Caco-2 (cell line): ENCODE measurements around the gene MROH2A. TPM values are rescaled to one million over a fixed set of nuclear protein-coding genes. Genes with fewer than 3 reads are reported as not detected.

Experiments
- BruUV-seq: library from RNA; stranded (reverse); fragments of 400-500 nt; replicated peaks from 2 replicates; lab custom pipeline; 2021; lab: Mats Ljungman, UMichigan
- CTCF ChIA-PET: fragments of 300-600 bp; sonication (Branson Sonifier 250); formaldehyde crosslinking; loops from one replicate; lab custom pipeline; 2022; ENCODE audit warnings: antibody characterized with exemption; lab: Charles Lee
- POLR2A ChIA-PET: fragments of 300-600 bp; sonication (Branson Sonifier 250); formaldehyde crosslinking; loops from one replicate; lab custom pipeline; 2022; ENCODE audit warnings: antibody characterized with exemption; lab: Charles Lee
- DNase-seq, 2 experiments: peaks; one replicate each; pipeline versions ENCODE4 v3.0.0 to v3.0.0-alpha.2; 2020 to 2022
- H3K27me3 ChIP-seq: replicated peaks from 2 replicates; pipeline ENCODE4 v1.6.0; 2011; ENCODE audit warnings: low read length; ENCODE audit not compliant: control insufficient read depth, insufficient read depth
- H3K36me3 ChIP-seq: 2 replicates; pipeline ENCODE4 v1.5.1; 2011; ENCODE audit warnings: low read length; ENCODE audit not compliant: control insufficient read depth, insufficient read depth
- H3K4me1 ChIP-seq: fragments of 250-450 bp; sonication (Bioruptor Pico); 2 replicates; pipeline ENCODE4 v1.5.1; 2020; ENCODE audit warnings: mild to moderate bottlenecking
- H3K4me3 ChIP-seq: 2 replicates; pipeline ENCODE4 v1.5.1; 2011; ENCODE audit warnings: low read depth, mild to moderate bottlenecking, control low read depth, low read length
- H3K9me3 ChIP-seq: fragments of 250-450 bp; sonication (Bioruptor Pico); 2 replicates; pipeline ENCODE4 v1.5.1; 2020; ENCODE audit warnings: mild to moderate bottlenecking, moderate library complexity
- H3K27ac Mint-ChIP-seq: one replicate; pipeline ENCODE4 v1.8.0; 2022; ENCODE audit warnings: mixed read lengths; ENCODE audit not compliant: unreplicated experiment
- H3K27me3 Mint-ChIP-seq: one replicate; pipeline ENCODE4 v1.8.0; 2022; ENCODE audit warnings: mixed read lengths; ENCODE audit not compliant: insufficient read depth, unreplicated experiment
- H3K36me3 Mint-ChIP-seq: one replicate; pipeline ENCODE4 v1.8.0; 2022; ENCODE audit warnings: mild to moderate bottlenecking, mixed read lengths; ENCODE audit not compliant: insufficient read depth, unreplicated experiment
- H3K4me1 Mint-ChIP-seq: one replicate; pipeline ENCODE4 v1.8.0; 2022; ENCODE audit warnings: low read depth, mixed read lengths; ENCODE audit not compliant: unreplicated experiment
- H3K4me3 Mint-ChIP-seq: one replicate; pipeline ENCODE4 v1.8.0; 2022; ENCODE audit warnings: mild to moderate bottlenecking, moderate library complexity, mixed read lengths; ENCODE audit not compliant: unreplicated experiment
- H3K9me3 Mint-ChIP-seq: one replicate; pipeline ENCODE4 v1.8.0; 2022; ENCODE audit warnings: mixed read lengths; ENCODE audit not compliant: unreplicated experiment
- intact Hi-C: fragments of 100-400 bp; cut with micrococcal nuclease; formaldehyde crosslinking; loops from one replicate; pipeline ENCODE4 v1.10.0; 2022; ENCODE audit not compliant: unreplicated experiment
- total RNA-seq: library from RNA; stranded (reverse); gene quantifications from 2 replicates; pipeline ENCODE4 v1.2.3, GENCODE V29; 2022
- TF ChIP-seq, protein P1 (sequence below), 2 experiments: fragments of 200-600 bp in 1 of 2; IDR thresholded peaks; 1 replicate in 1 of 2; 2 replicates in 1 of 2; pipeline versions ENCODE4 v1.5.1 to v1.8.0; 2011 to 2022; ENCODE audit warnings: antibody characterized with exemption in 1 of 2, control low read depth in 1 of 2, inconsistent platforms in 1 of 2, low read depth in 1 of 2, low read length in 1 of 2, mild to moderate bottlenecking in 1 of 2, moderate library complexity in 1 of 2; ENCODE audit not compliant: insufficient read depth in 1 of 2, severe bottlenecking in 1 of 2, unreplicated experiment in 1 of 2

The MROH2A gene
- total RNA-seq, 1 experiment from 2014 or later = not detected

DNA sequence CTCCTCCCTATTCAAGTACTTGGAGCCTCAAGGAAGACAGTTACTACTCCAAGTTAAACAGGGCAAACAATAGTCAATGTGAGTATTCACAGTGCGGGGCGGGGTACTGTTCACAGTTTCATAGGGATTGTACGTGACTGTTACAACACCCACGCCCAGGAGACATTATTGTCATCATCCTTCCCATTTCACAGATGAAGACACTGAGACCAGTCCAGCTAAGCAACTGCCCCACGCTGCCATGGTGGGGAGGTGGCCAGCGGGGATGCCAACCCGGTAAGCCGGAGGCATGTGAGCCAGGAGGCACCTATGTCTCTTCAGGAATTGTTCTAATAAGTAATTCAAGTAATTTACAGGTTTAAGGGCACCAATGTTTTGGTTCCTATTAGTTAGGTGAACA lies 75.2 kb downstream of the MROH2A start:
- TF ChIP-seq, protein P1, sequence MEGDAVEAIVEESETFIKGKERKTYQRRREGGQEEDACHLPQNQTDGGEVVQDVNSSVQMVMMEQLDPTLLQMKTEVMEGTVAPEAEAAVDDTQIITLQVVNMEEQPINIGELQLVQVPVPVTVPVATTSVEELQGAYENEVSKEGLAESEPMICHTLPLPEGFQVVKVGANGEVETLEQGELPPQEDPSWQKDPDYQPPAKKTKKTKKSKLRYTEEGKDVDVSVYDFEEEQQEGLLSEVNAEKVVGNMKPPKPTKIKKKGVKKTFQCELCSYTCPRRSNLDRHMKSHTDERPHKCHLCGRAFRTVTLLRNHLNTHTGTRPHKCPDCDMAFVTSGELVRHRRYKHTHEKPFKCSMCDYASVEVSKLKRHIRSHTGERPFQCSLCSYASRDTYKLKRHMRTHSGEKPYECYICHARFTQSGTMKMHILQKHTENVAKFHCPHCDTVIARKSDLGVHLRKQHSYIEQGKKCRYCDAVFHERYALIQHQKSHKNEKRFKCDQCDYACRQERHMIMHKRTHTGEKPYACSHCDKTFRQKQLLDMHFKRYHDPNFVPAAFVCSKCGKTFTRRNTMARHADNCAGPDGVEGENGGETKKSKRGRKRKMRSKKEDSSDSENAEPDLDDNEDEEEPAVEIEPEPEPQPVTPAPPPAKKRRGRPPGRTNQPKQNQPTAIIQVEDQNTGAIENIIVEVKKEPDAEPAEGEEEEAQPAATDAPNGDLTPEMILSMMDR (IDR thresholded peaks at IDR 0.05; ENCODE audit: insufficient read depth in 1 of 2, low read depth in 1 of 2, low read length in 1 of 2, severe bottlenecking in 1 of 2, unreplicated experiment in 1 of 2) = no peak
- H3K4me3 Mint-ChIP-seq = peak overlapping the region; percentile 91
- H3K27me3 Mint-ChIP-seq = no peaks in the 10 kb centered on the region
- H3K4me1 Mint-ChIP-seq = peaks cover 6% of the 10 kb centered on the region
- intact Hi-C loops = no loop called here
- H3K27ac Mint-ChIP-seq = no peak overlapping the region
- CTCF ChIA-PET = no interaction called here
- BruUV-seq = TSS peak; percentile 50
- no peak for DNase-seq
- peaks cover 38% of the 10 kb centered on the region for H3K36me3 Mint-ChIP-seq
- Histone ChIP-seq H3K4me3 (peak overlapping the region; percentile 71), H3K4me1 (no peaks in the 10 kb centered on the region), H3K27me3 (no peaks in the 10 kb centered on the region), H3K9me3 (no peaks in the 10 kb centered on the region), H3K36me3 (no peaks in the 10 kb centered on the region; the same call in 1 of the 2 replicates)
- no peaks in the 10 kb centered on the region for H3K9me3 Mint-ChIP-seq
- POLR2A ChIA-PET = interaction anchor here (0.6 kb wide), 1 partner anchor 301 kb away, joined by 4 read pairs; no protein-coding TSS in a partner anchor

DNA sequence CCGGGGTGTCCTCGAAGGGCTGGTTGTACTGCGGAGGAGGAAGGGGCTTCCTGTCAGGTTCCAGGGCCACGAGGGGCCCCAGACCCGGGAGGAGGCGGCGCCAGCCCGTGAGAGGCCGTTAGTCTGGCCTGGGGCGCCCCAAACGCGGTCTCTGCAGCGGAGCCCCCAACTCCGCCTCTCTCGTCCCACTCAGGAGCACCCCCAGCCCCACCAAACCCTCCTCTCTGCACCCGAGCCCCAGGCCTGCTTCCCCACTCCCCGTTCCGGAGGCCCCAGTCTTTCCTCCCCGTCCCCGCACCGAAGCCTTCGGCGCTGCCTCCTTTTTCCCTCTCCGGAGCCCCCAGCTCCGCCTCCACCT lies 75.7 kb downstream of the MROH2A start:
- ChIA-PET CTCF (no interaction called here), POLR2A (interaction anchor here (0.6 to 0.7 kb wide), 2 partner anchors 16 to 302 kb away, joined by 3 to 4 read pairs; no protein-coding TSS in a partner anchor)
- no peak for DNase-seq
- intact Hi-C loops = no loop called here
- Mint-ChIP-seq H3K27me3 (no peaks in the 10 kb centered on the region), H3K4me3 (peak overlapping the region; percentile 91), H3K9me3 (no peaks in the 10 kb centered on the region), H3K27ac (peak overlapping the region; percentile 91), H3K36me3 (peaks cover 33% of the 10 kb centered on the region), H3K4me1 (peaks cover 6% of the 10 kb centered on the region)
- Histone ChIP-seq H3K27me3 (no peaks in the 10 kb centered on the region), H3K36me3 (no peaks in the 10 kb centered on the region), H3K9me3 (no peaks in the 10 kb centered on the region), H3K4me1 (no peaks in the 10 kb centered on the region), H3K4me3 (peak overlapping the region; percentile 71)
- TF ChIP-seq, protein P1 (IDR thresholded peaks at IDR 0.05; ENCODE audit: insufficient read depth in 1 of 2, low read depth in 1 of 2, low read length in 1 of 2, severe bottlenecking in 1 of 2, unreplicated experiment in 1 of 2) = no peak
- no TSS peak for BruUV-seq

DNA sequence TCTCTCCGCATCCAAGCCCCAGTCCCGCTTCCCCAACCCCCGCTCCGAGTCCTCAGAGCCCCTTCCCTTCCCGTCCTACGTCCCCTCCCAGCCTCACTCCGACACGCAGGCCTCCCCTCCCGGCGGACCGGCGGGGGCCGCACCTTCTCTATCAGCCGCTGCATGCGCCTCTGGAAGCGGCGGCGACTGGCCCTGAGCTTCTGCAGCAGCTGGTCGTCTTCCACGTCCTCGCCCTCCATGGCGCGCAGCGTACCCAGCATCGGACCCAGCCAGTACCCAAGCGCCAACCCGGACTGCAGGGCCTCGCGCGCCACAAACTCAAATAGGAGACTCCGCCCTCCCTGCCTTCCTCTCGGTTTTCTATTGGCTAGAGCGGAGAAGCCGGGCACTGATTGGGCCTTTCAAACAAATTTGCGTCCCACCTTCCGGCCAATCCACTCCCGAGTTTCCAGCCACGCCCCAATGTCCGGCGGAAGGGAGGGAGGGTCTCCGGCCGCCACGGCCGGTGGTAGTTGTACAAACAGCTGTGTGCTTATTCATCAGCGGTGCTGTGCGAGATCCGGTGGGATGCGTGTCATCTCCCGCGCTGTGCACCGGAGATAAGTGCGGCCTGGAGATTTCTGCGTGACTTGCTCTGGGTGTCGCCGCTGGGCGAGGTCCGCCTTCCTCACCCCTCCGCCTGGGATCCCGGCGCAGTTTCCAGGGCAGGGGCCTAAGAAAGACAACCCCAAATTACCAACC lies 76.3 kb downstream of the MROH2A start, which contains the start of gene HJURP:
Gene HJURP (minus strand): TSS at position 295 of the 741 bp plus-strand sequence. CDS start 35 bp downstream, at position 260.
- BruUV-seq = no TSS peak
- Histone ChIP-seq H3K36me3 (no peaks in the 10 kb centered on the region), H3K4me3 (peak within 1 kb of the TSS; percentile 71), H3K27me3 (no peaks in the 10 kb centered on the region), H3K9me3 (no peaks in the 10 kb centered on the region), H3K4me1 (no peaks in the 10 kb centered on the region)
- peak within 1 kb of the TSS; percentile 91 for H3K27ac Mint-ChIP-seq
- peaks cover 27% of the 10 kb centered on the region for H3K36me3 Mint-ChIP-seq
- no peaks in the 10 kb centered on the region for H3K9me3 Mint-ChIP-seq
- ChIA-PET CTCF (no interaction called here), POLR2A (interaction anchor here (0.6 to 0.7 kb wide), 2 partner anchors 17 to 302 kb away, joined by 3 to 4 read pairs; no protein-coding TSS in a partner anchor)
- peak; percentile 90 to 94 for DNase-seq
- TF ChIP-seq, protein P1 (IDR thresholded peaks at IDR 0.05; ENCODE audit: insufficient read depth in 1 of 2, low read depth in 1 of 2, low read length in 1 of 2, severe bottlenecking in 1 of 2, unreplicated experiment in 1 of 2) = no peak
- H3K27me3 Mint-ChIP-seq = no peaks in the 10 kb centered on the region
- peaks cover 6% of the 10 kb centered on the region for H3K4me1 Mint-ChIP-seq
- intact Hi-C loops = no loop called here
- H3K4me3 Mint-ChIP-seq = peak within 1 kb of the TSS; percentile 91
